SK-N-MC (cell line): ENCODE results near the gene RAB36.

ENCODE experiments used
- EZH2 ChIP-seq: fragments of 200-600 bp; sonication (generic); IDR thresholded peaks from one replicate; pipeline ENCODE4 v1.6.1; 2017; ENCODE audit warnings: antibody characterized with exemption
- POLR2AphosphoS5 ChIP-seq: IDR thresholded peaks from 2 replicates; pipeline ENCODE4 v1.6.1; 2012; ENCODE audit warnings: mild to moderate bottlenecking, low read depth, low read length, borderline replicate concordance

DNA sequence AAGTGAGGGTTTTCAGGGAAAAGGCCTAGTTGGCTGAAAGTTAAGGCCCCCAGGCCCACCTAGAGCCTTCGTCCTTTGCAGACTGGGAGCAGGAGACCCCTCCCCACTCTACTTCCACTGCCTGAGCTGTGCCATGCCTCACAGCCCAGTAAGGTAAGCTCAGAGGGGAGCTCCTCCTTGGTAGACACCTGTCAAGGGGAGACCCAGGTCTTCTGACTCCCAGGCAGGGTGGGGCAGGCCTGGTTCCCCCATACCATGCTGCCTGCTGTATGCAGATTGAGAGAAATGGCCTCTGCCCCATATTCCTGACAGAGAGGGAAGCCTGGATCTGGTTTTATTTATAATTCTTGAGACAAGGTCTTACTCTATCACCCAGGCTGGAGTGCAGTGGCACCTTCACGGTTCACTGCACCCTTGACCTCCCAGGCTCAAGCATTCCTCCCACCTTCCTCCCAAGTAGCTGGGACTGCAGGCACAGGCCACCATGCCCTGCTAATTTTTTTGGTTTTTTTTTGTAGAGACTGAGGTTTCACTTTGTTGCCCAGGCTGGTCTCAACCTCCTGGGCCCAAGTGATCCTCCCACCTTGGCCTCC is 697 bp downstream of the RAB36 start:
- TF ChIP-seq EZH2 (no peak), POLR2AphosphoS5 (no peak)
